HepG2 (cell line): ENCODE data around the gene RFX7. TPM values are rescaled to one million over a fixed set of nuclear protein-coding genes. Genes with fewer than 3 reads are reported as not detected.

Experiments used
- ATAC-seq: fragments of 200-7000 bp; cut with Tn5 transposase; 3 replicates; pipeline ENCODE4 v1.9.1; 2020; ENCODE audit warnings: mild to moderate bottlenecking, moderate library complexity
- BruUV-seq: library from RNA; stranded (reverse); fragments of 400-500 nt; replicated peaks from 2 replicates; lab custom pipeline; 2021; lab: Mats Ljungman, UMichigan
- CTCF ChIA-PET: fragments of 300-600 bp; formaldehyde crosslinking; extraction: SDS; loops from one replicate; lab custom pipeline; 2021; ENCODE audit warnings: low total read pairs, inconsistent platforms, low intra/inter-chr PET ratio; lab: Yijun Ruan, JAX
- POLR2A ChIA-PET: fragments of 350-600 bp; sonication (Branson Sonifier 250); formaldehyde crosslinking; loops from one replicate; lab custom pipeline; 2020; ENCODE audit warnings: antibody characterized with exemption, inconsistent platforms; lab: Yijun Ruan, JAX
- DNase-seq: peaks from one replicate; pipeline ENCODE4 v3.0.0-alpha.2; 2015; ENCODE audit warnings: low spot score
- FAIRE-seq: peaks from 3 replicates; lab custom pipeline; 2011; peaks lifted over from hg19 to GRCh38; lab: Jason Lieb, UNC
- H2AFZ ChIP-seq: one replicate; pipeline ENCODE4 v1.6.1; 2011; ENCODE audit warnings: low read length, inconsistent platforms
- H3K27ac ChIP-seq: fragments of 300-600 bp; 3 replicates; pipeline ENCODE4 v1.8.0; 2011; ENCODE audit warnings: mixed run types, mild to moderate bottlenecking, mixed read lengths, low read length, inconsistent platforms; ENCODE audit not compliant: insufficient read depth; ENCODE audit errors: extremely low read length
- H3K27me3 ChIP-seq, 2 experiments: fragments of 200-600 bp in 1 of 2; 2 replicates in 1 of 2; 3 replicates in 1 of 2; pipeline versions ENCODE4 v1.6.0 to v1.8.0; 2011; ENCODE audit warnings: low read length in 2 of 2, mild to moderate bottlenecking in 2 of 2, moderate library complexity in 2 of 2, inconsistent platforms in 1 of 2; ENCODE audit not compliant: insufficient read depth in 2 of 2, control insufficient read depth in 1 of 2
- H3K36me3 ChIP-seq, 2 experiments: fragments of 200-600 bp in 1 of 2; replicated peaks in 1 of 2; 2 replicates in 1 of 2; 3 replicates in 1 of 2; pipeline versions ENCODE4 v1.5.1 to v1.8.0; 2011; ENCODE audit warnings: low read length in 2 of 2, inconsistent platforms in 1 of 2; ENCODE audit not compliant: insufficient read depth in 2 of 2, control insufficient read depth in 1 of 2
- H3K4me1 ChIP-seq: 2 replicates; pipeline ENCODE4 v1.5.1; 2012; ENCODE audit warnings: low read length, inconsistent platforms; ENCODE audit not compliant: insufficient read depth
- H3K4me2 ChIP-seq: 2 replicates; pipeline ENCODE4 v1.6.0; 2011; ENCODE audit warnings: low read depth, low read length, inconsistent platforms
- H3K4me3 ChIP-seq, 3 experiments: fragments of 200-600 bp in 1 of 3; sonication (generic), shearing (Covaris generic) in 1 of 3; replicated peaks in 1 of 3; 2 replicates each; pipeline ENCODE4 v1.5.1; 2011 to 2016; ENCODE audit warnings: low read length in 3 of 3, inconsistent platforms in 2 of 3, low read depth in 2 of 3, mild to moderate bottlenecking in 2 of 3, control low read depth in 1 of 3, mixed read lengths in 1 of 3; ENCODE audit not compliant: insufficient read depth in 1 of 3
- H3K79me2 ChIP-seq: one replicate; pipeline ENCODE4 v1.6.1; 2011; ENCODE audit warnings: low read length, inconsistent platforms; ENCODE audit not compliant: insufficient read depth
- H3K9ac ChIP-seq: 2 replicates; pipeline ENCODE4 v1.6.0; 2011; ENCODE audit warnings: mild to moderate bottlenecking, low read depth, low read length, inconsistent platforms; ENCODE audit not compliant: insufficient read depth
- H3K9me3 ChIP-seq: 2 replicates; pipeline ENCODE4 v1.5.1; 2012; ENCODE audit warnings: mild to moderate bottlenecking, low read length
- H4K20me1 ChIP-seq: 2 replicates; pipeline ENCODE4 v1.6.0; 2011; ENCODE audit warnings: inconsistent platforms, mild to moderate bottlenecking, low read length, moderate library complexity; ENCODE audit not compliant: insufficient read depth
- CBX5 ChIP-seq: sonication (generic); formaldehyde crosslinking; IDR thresholded peaks from 2 replicates; pipeline ENCODE4 v1.4.0; 2020; ENCODE audit warnings: missing genetic modification reagents, borderline replicate concordance
- CHCHD3 ChIP-seq: sonication (generic); formaldehyde crosslinking; IDR thresholded peaks from 2 replicates; pipeline ENCODE4 v1.8.0; 2022; ENCODE audit warnings: mild to moderate bottlenecking, missing genetic modification reagents, moderate library complexity
- CHD2 ChIP-seq: IDR thresholded peaks from 2 replicates; pipeline ENCODE4 v1.6.1; 2011; ENCODE audit warnings: low read depth, low read length, improper control_type of control experiment
- DPF2 ChIP-seq: sonication (generic); formaldehyde crosslinking; IDR thresholded peaks from 2 replicates; pipeline ENCODE4 v1.4.0; 2020; ENCODE audit warnings: mild to moderate bottlenecking, low read depth, missing genetic modification reagents, borderline replicate concordance
- MEF2D ChIP-seq: sonication (generic); formaldehyde crosslinking; IDR thresholded peaks from 2 replicates; pipeline ENCODE4 v1.5.1; 2020; ENCODE audit warnings: mild to moderate bottlenecking, missing genetic modification reagents
- NFKB2 ChIP-seq: sonication (generic); formaldehyde crosslinking; IDR thresholded peaks from 2 replicates; pipeline ENCODE4 v1.4.0; 2020; ENCODE audit warnings: missing genetic modification reagents, borderline replicate concordance
- SKI ChIP-seq: fragments of 450-650 bp; IDR thresholded peaks from one replicate; pipeline ENCODE4 v1.6.1; 2018; ENCODE audit warnings: mild to moderate bottlenecking; ENCODE audit not compliant: partially characterized antibody
- ZKSCAN5 ChIP-seq: sonication (generic); formaldehyde crosslinking; IDR thresholded peaks from 2 replicates; pipeline ENCODE4 v1.5.1; 2020; ENCODE audit warnings: mild to moderate bottlenecking, missing genetic modification reagents
- ZMYM3 ChIP-seq: sonication (generic); formaldehyde crosslinking; IDR thresholded peaks from 2 replicates; pipeline ENCODE4 v1.5.1; 2020; ENCODE audit warnings: mild to moderate bottlenecking, missing genetic modification reagents
- ZNF160 ChIP-seq: sonication (generic); formaldehyde crosslinking; IDR thresholded peaks from 2 replicates; pipeline ENCODE4 v1.8.0; 2022; ENCODE audit warnings: mild to moderate bottlenecking, inconsistent platforms, missing genetic modification reagents
- ZNF263 ChIP-seq: sonication (generic); formaldehyde crosslinking; IDR thresholded peaks from 2 replicates; pipeline ENCODE4 v1.4.0; 2020; ENCODE audit warnings: missing genetic modification reagents
- ZNF264 ChIP-seq: sonication (generic); formaldehyde crosslinking; IDR thresholded peaks from 2 replicates; pipeline ENCODE4 v1.4.0; 2020; ENCODE audit warnings: missing genetic modification reagents
- WGBS: methylation state at CpG from one replicate; pipeline ENCODE4 v1.1.6; 2017; ENCODE audit warnings: low lambda C conversion rate; 5-methylcytosine and 5-hydroxymethylcytosine counted together
- in situ Hi-C: cut with HindIII; loops from 2 replicates; pipeline ENCODE4 v1.10.0; 2017; ENCODE audit warnings: low pct_unique_long_range_greater_than_20kb; ENCODE audit not compliant: extremely low pct_ligation_motif_present
- intact Hi-C: fragments of 100-400 bp; cut with micrococcal nuclease; formaldehyde crosslinking; loops from one replicate; pipeline ENCODE4 v1.10.0; 2022; ENCODE audit not compliant: unreplicated experiment
- polyA plus RNA-seq, 8 experiments: library from polyadenylated mRNA; depleted of rRNA in 3 of 8; stranded (reverse) in 7 of 8; unstranded in 1 of 8; fragments of >200 nt; fragmentation: Illumina TruSeq in 4 of 8; extraction: Trizol in 4 of 8; gene quantifications; 2 replicates each; pipeline versions ENCODE4 v1.2.1 to v1.2.3, GENCODE V29; 2011 to 2016; ENCODE audit warnings: low read depth in 4 of 8, missing spikeins in 1 of 8, mixed read lengths in 1 of 8; ENCODE audit not compliant: insufficient read depth in 1 of 8
- total RNA-seq, 5 experiments: library from RNA; depleted of rRNA; stranded (reverse); fragments of >200 nt; fragmentation: Illumina TruSeq; extraction: Trizol; gene quantifications; 2 replicates each; pipeline ENCODE4 v1.2.3, GENCODE V29; 2016; ENCODE audit warnings: low read depth in 1 of 5
- TF ChIP-seq, protein P1 (sequence below): sonication (generic); formaldehyde crosslinking; IDR thresholded peaks from 2 replicates; pipeline ENCODE4 v1.8.1; 2023; ENCODE audit warnings: missing genetic modification reagents, mild to moderate bottlenecking, borderline replicate concordance
- TF ChIP-seq, protein P2 (sequence below): sonication (generic); formaldehyde crosslinking; IDR thresholded peaks from 2 replicates; pipeline ENCODE4 v1.4.0; 2020; ENCODE audit warnings: mild to moderate bottlenecking, missing genetic modification reagents
- TF ChIP-seq, protein P3 (sequence below): sonication (generic); formaldehyde crosslinking; IDR thresholded peaks from 2 replicates; pipeline ENCODE4 v1.4.0; 2020; ENCODE audit warnings: missing genetic modification reagents
- TF ChIP-seq, protein P4 (sequence below): sonication (generic); formaldehyde crosslinking; IDR thresholded peaks from 2 replicates; pipeline ENCODE4 v1.8.0; 2022; ENCODE audit warnings: mild to moderate bottlenecking, missing genetic modification reagents; ENCODE audit not compliant: insufficient replicate concordance

The RFX7 gene
- total and polyA plus RNA-seq, 2 of the 13 experiments (the other 11 are each of a cell fraction or from before 2014, with no cell fraction given), result 8.5 to 10.4 TPM

DNA sequence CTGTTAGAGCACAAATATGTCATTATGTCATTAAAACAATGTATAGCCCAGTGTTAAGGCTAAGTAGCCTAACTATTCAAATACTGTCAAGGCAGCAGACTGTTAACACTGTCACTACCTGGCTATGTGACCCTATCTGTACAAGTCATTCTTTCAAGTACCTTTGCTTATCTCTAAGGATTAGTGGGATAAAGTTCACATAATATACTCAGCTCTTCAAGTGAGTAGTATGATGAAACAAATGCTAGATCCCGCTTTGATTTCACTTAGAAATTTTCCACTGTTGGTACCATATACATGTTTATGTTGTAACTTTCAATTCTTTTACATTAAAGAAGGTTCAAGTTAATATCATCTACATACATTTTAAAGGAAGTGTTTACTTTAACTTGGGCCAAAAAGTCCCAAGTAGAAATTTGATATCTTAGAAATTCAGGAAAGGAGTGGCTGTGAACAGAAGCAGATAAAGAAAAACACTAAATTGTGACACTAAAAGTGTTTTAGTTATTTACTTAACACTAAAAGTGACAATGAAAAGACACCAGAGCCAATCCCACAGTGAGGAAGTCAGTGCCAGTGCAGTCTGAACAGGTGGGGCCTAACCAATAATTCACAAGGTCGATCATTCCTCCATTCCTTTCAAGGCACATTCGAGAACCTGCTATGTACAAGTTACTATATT is 4.8 kb upstream of the RFX7 start:
- WGBS, result 23% methylated on average over 3 of the region's 3 CpGs
- H3K36me3 ChIP-seq, result no peaks in the 10 kb centered on the region
- peaks cover 12% of the 10 kb centered on the region for H3K4me1 ChIP-seq
- H3K9ac ChIP-seq, result no peak overlapping the region
- intact Hi-C loops (no loop called here), in situ Hi-C loops (loop anchor here (5.0 kb wide), 1 partner anchor 184 kb away; no protein-coding TSS in a partner anchor)
- H3K27ac ChIP-seq, result no peak overlapping the region
- DNase-seq, result no peak
- no peak overlapping the region for H2AFZ ChIP-seq
- ATAC-seq, result no peak
- no peaks in the 10 kb centered on the region for H3K9me3 ChIP-seq
- POLR2A ChIA-PET, result no interaction called here
- peaks cover 5% of the 10 kb centered on the region for H3K79me2 ChIP-seq
- H3K27me3 ChIP-seq, result no peaks in the 10 kb centered on the region; a peak in 2 of 5 replicates
- no peaks in the 10 kb centered on the region for H4K20me1 ChIP-seq
- H3K4me3 ChIP-seq, result no peak overlapping the region
- BruUV-seq, result no TSS peak
- FAIRE-seq, result no peak
- H3K4me2 ChIP-seq, result no peak overlapping the region
- CTCF ChIA-PET, result interaction anchor here (1.3 kb wide), 1 partner anchor 181 kb away, joined by 6 read pairs; no protein-coding TSS in a partner anchor
- TF ChIP-seq, protein P1, sequence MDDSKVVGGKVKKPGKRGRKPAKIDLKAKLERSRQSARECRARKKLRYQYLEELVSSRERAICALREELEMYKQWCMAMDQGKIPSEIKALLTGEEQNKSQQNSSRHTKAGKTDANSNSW (CRISPR knock-in tag), result no peak
- no peak for TF ChIP-seq CHCHD3 (CRISPR knock-in tag)
- TF ChIP-seq, protein P2, sequence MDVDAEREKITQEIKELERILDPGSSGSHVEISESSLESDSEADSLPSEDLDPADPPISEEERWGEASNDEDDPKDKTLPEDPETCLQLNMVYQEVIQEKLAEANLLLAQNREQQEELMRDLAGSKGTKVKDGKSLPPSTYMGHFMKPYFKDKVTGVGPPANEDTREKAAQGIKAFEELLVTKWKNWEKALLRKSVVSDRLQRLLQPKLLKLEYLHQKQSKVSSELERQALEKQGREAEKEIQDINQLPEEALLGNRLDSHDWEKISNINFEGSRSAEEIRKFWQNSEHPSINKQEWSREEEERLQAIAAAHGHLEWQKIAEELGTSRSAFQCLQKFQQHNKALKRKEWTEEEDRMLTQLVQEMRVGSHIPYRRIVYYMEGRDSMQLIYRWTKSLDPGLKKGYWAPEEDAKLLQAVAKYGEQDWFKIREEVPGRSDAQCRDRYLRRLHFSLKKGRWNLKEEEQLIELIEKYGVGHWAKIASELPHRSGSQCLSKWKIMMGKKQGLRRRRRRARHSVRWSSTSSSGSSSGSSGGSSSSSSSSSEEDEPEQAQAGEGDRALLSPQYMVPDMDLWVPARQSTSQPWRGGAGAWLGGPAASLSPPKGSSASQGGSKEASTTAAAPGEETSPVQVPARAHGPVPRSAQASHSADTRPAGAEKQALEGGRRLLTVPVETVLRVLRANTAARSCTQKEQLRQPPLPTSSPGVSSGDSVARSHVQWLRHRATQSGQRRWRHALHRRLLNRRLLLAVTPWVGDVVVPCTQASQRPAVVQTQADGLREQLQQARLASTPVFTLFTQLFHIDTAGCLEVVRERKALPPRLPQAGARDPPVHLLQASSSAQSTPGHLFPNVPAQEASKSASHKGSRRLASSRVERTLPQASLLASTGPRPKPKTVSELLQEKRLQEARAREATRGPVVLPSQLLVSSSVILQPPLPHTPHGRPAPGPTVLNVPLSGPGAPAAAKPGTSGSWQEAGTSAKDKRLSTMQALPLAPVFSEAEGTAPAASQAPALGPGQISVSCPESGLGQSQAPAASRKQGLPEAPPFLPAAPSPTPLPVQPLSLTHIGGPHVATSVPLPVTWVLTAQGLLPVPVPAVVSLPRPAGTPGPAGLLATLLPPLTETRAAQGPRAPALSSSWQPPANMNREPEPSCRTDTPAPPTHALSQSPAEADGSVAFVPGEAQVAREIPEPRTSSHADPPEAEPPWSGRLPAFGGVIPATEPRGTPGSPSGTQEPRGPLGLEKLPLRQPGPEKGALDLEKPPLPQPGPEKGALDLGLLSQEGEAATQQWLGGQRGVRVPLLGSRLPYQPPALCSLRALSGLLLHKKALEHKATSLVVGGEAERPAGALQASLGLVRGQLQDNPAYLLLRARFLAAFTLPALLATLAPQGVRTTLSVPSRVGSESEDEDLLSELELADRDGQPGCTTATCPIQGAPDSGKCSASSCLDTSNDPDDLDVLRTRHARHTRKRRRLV (CRISPR knock-in tag), result no peak
- TF ChIP-seq ZKSCAN5, result no peak
- TF ChIP-seq ZNF263 (CRISPR knock-in tag), result no peak
- no peak for TF ChIP-seq CBX5
- TF ChIP-seq NFKB2 (CRISPR knock-in tag), result no peak
- TF ChIP-seq, protein P3, sequence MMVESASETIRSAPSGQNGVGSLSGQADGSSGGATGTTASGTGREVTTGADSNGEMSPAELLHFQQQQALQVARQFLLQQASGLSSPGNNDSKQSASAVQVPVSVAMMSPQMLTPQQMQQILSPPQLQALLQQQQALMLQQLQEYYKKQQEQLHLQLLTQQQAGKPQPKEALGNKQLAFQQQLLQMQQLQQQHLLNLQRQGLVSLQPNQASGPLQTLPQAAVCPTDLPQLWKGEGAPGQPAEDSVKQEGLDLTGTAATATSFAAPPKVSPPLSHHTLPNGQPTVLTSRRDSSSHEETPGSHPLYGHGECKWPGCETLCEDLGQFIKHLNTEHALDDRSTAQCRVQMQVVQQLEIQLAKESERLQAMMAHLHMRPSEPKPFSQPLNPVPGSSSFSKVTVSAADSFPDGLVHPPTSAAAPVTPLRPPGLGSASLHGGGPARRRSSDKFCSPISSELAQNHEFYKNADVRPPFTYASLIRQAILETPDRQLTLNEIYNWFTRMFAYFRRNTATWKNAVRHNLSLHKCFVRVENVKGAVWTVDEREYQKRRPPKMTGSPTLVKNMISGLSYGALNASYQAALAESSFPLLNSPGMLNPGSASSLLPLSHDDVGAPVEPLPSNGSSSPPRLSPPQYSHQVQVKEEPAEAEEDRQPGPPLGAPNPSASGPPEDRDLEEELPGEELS, result no peak
- TF ChIP-seq, protein P4, sequence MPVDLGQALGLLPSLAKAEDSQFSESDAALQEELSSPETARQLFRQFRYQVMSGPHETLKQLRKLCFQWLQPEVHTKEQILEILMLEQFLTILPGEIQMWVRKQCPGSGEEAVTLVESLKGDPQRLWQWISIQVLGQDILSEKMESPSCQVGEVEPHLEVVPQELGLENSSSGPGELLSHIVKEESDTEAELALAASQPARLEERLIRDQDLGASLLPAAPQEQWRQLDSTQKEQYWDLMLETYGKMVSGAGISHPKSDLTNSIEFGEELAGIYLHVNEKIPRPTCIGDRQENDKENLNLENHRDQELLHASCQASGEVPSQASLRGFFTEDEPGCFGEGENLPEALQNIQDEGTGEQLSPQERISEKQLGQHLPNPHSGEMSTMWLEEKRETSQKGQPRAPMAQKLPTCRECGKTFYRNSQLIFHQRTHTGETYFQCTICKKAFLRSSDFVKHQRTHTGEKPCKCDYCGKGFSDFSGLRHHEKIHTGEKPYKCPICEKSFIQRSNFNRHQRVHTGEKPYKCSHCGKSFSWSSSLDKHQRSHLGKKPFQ (CRISPR knock-in tag), result no peak
- TF ChIP-seq ZNF160 (CRISPR knock-in tag), result no peak
- TF ChIP-seq MEF2D, result no peak
- no peak for TF ChIP-seq CHD2
- no peak for TF ChIP-seq DPF2 (CRISPR knock-in tag)
- TF ChIP-seq SKI, result no peak
- TF ChIP-seq ZMYM3 (CRISPR knock-in tag), result no peak
- no peak for TF ChIP-seq ZNF264 (CRISPR knock-in tag)
